Panc1 (cell line): ENCODE results near the gene SMIM43. TPM values are rescaled to one million over a fixed set of nuclear protein-coding genes. Genes with fewer than 3 reads are reported as not detected.

Experiments used
- ATAC-seq: fragments of 200-7000 bp; cut with Tn5 transposase; 2 replicates; pipeline ENCODE4 v1.9.1; 2020; ENCODE audit warnings: mild to moderate bottlenecking, moderate library complexity
- BruUV-seq: library from RNA; stranded (reverse); fragments of 400-500 nt; replicated peaks from 2 replicates; lab custom pipeline; 2021; lab: Mats Ljungman, UMichigan
- CTCF ChIA-PET: fragments of 300-600 bp; sonication (Branson Sonifier 250); formaldehyde crosslinking; loops from one replicate; lab custom pipeline; 2022; ENCODE audit warnings: antibody characterized with exemption; lab: Charles Lee
- POLR2A ChIA-PET: fragments of 300-600 bp; sonication (Branson Sonifier 250); formaldehyde crosslinking; loops from one replicate; lab custom pipeline; 2022; ENCODE audit warnings: antibody characterized with exemption; lab: Charles Lee
- DNase-seq: peaks from one replicate; pipeline ENCODE4 v3.0.0-alpha.2; 2010; ENCODE audit warnings: low read depth, low spot score
- H3K27ac ChIP-seq: 2 replicates; pipeline ENCODE4 v1.5.1; 2011; ENCODE audit warnings: mild to moderate bottlenecking, low read length, inconsistent platforms
- H3K27me3 ChIP-seq: fragments of 200-500 bp; sonication (Bioruptor generic); 2 replicates; pipeline ENCODE4 v1.6.0; 2014; ENCODE audit warnings: low read length, inconsistent platforms; ENCODE audit not compliant: control insufficient read depth, insufficient read depth
- H3K36me3 ChIP-seq: fragments of 200-500 bp; sonication (Bioruptor generic); 2 replicates; pipeline ENCODE4 v1.5.1; 2014; ENCODE audit warnings: inconsistent platforms, mild to moderate bottlenecking, low read length, moderate library complexity; ENCODE audit not compliant: control insufficient read depth, insufficient read depth
- H3K4me1 ChIP-seq: 2 replicates; pipeline ENCODE4 v1.5.1; 2011; ENCODE audit warnings: inconsistent platforms, mild to moderate bottlenecking, low read length, moderate library complexity; ENCODE audit not compliant: control insufficient read depth, insufficient read depth
- H3K4me3 ChIP-seq, 2 experiments: 2 replicates each; pipeline ENCODE4 v1.5.1; 2011 to 2012; ENCODE audit warnings: low read depth in 2 of 2, low read length in 2 of 2, mild to moderate bottlenecking in 2 of 2, inconsistent platforms in 1 of 2, moderate library complexity in 1 of 2
- H3K9me3 ChIP-seq: fragments of 200-500 bp; sonication (Bioruptor generic); 2 replicates; pipeline ENCODE4 v1.5.1; 2014; ENCODE audit warnings: low read depth, mild to moderate bottlenecking, inconsistent platforms, low read length, moderate library complexity; ENCODE audit not compliant: control insufficient read depth, insufficient read depth
- POLR2AphosphoS5 ChIP-seq: IDR thresholded peaks from 2 replicates; pipeline ENCODE4 v1.6.1; 2012; ENCODE audit warnings: mild to moderate bottlenecking, low read depth, low read length, moderate library complexity
- SIN3A ChIP-seq: IDR thresholded peaks from 2 replicates; pipeline ENCODE4 v1.6.1; 2012; ENCODE audit warnings: low read depth, mild to moderate bottlenecking, low read length, moderate library complexity, borderline replicate concordance; ENCODE audit not compliant: insufficient read depth
- TCF7L2 ChIP-seq: IDR thresholded peaks from 2 replicates; pipeline ENCODE4 v1.6.1; 2011; ENCODE audit warnings: mild to moderate bottlenecking, low read depth, low read length, inconsistent platforms
- in situ Hi-C: cut with HindIII; loops from 2 replicates; pipeline ENCODE4 v1.10.0; 2016; ENCODE audit warnings: low sequenced_read_pairs, low pct_unique_long_range_greater_than_20kb
- intact Hi-C: fragments of 100-400 bp; cut with micrococcal nuclease; formaldehyde crosslinking; loops from one replicate; pipeline ENCODE4 v1.10.0; 2022; ENCODE audit not compliant: unreplicated experiment
- total RNA-seq: library from RNA; stranded (reverse); gene quantifications from one replicate; pipeline ENCODE4 v1.2.1, GENCODE V29; 2021; ENCODE audit not compliant: unreplicated experiment
- TF ChIP-seq, protein P1 (sequence below), 2 experiments: IDR thresholded peaks; 2 replicates each; pipeline ENCODE4 v1.6.1; 2011 to 2012; ENCODE audit warnings: low read depth in 2 of 2, control low read depth in 1 of 2, low read length in 1 of 2, mild to moderate bottlenecking in 1 of 2, moderate library complexity in 1 of 2; ENCODE audit not compliant: insufficient read depth in 1 of 2
- TF ChIP-seq, protein P2 (sequence below): fragments of 450-650 bp; IDR thresholded peaks from 2 replicates; pipeline ENCODE4 v1.5.1; 2017; ENCODE audit warnings: mild to moderate bottlenecking

SMIM43 gene
- total RNA-seq, 1 experiment from 2014 or later = not detected

DNA sequence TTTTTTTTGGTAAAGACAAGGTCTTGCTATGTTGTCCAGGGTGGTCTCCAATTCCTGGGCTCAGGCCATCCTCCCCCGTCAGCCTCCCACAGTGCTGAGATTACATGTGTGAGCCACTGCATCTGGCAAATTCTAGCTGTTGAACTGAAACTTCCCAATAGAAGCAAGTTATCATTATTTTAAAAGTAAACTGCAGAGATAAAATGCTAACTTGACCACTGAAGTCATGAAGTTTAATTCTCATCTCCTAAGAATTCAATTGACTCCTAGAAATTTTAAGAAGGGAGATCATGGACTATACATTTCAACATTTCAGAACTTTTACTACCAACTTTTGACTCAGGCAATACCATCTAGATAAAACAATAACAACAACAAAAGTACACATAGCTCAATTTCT lies 24.5 kb upstream of the SMIM43 start:
- DNase-seq (no peak), ATAC-seq (no peak)
- intact Hi-C loops (no loop called here), in situ Hi-C loops (no loop called here)
- no peaks in the 10 kb centered on the region for H3K9me3 ChIP-seq
- ChIA-PET POLR2A (no interaction called here), CTCF (no interaction called here)
- BruUV-seq = no TSS peak
- H3K4me1 ChIP-seq = no peaks in the 10 kb centered on the region
- H3K36me3 ChIP-seq = no peaks in the 10 kb centered on the region
- peaks cover 5% of the 10 kb centered on the region for H3K27me3 ChIP-seq
- H3K27ac ChIP-seq = no peak overlapping the region
- TF ChIP-seq, protein P1, sequence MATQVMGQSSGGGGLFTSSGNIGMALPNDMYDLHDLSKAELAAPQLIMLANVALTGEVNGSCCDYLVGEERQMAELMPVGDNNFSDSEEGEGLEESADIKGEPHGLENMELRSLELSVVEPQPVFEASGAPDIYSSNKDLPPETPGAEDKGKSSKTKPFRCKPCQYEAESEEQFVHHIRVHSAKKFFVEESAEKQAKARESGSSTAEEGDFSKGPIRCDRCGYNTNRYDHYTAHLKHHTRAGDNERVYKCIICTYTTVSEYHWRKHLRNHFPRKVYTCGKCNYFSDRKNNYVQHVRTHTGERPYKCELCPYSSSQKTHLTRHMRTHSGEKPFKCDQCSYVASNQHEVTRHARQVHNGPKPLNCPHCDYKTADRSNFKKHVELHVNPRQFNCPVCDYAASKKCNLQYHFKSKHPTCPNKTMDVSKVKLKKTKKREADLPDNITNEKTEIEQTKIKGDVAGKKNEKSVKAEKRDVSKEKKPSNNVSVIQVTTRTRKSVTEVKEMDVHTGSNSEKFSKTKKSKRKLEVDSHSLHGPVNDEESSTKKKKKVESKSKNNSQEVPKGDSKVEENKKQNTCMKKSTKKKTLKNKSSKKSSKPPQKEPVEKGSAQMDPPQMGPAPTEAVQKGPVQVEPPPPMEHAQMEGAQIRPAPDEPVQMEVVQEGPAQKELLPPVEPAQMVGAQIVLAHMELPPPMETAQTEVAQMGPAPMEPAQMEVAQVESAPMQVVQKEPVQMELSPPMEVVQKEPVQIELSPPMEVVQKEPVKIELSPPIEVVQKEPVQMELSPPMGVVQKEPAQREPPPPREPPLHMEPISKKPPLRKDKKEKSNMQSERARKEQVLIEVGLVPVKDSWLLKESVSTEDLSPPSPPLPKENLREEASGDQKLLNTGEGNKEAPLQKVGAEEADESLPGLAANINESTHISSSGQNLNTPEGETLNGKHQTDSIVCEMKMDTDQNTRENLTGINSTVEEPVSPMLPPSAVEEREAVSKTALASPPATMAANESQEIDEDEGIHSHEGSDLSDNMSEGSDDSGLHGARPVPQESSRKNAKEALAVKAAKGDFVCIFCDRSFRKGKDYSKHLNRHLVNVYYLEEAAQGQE (IDR thresholded peaks at IDR 0.05; ENCODE audit: insufficient read depth in 1 of 2, low read depth in 2 of 2, low read length in 1 of 2) = no peak
- TF ChIP-seq POLR2AphosphoS5 (no peak), TCF7L2 (no peak), SIN3A (no peak)
- TF ChIP-seq, protein P2, sequence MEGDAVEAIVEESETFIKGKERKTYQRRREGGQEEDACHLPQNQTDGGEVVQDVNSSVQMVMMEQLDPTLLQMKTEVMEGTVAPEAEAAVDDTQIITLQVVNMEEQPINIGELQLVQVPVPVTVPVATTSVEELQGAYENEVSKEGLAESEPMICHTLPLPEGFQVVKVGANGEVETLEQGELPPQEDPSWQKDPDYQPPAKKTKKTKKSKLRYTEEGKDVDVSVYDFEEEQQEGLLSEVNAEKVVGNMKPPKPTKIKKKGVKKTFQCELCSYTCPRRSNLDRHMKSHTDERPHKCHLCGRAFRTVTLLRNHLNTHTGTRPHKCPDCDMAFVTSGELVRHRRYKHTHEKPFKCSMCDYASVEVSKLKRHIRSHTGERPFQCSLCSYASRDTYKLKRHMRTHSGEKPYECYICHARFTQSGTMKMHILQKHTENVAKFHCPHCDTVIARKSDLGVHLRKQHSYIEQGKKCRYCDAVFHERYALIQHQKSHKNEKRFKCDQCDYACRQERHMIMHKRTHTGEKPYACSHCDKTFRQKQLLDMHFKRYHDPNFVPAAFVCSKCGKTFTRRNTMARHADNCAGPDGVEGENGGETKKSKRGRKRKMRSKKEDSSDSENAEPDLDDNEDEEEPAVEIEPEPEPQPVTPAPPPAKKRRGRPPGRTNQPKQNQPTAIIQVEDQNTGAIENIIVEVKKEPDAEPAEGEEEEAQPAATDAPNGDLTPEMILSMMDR = no peak
- H3K4me3 ChIP-seq = no peak overlapping the region

DNA sequence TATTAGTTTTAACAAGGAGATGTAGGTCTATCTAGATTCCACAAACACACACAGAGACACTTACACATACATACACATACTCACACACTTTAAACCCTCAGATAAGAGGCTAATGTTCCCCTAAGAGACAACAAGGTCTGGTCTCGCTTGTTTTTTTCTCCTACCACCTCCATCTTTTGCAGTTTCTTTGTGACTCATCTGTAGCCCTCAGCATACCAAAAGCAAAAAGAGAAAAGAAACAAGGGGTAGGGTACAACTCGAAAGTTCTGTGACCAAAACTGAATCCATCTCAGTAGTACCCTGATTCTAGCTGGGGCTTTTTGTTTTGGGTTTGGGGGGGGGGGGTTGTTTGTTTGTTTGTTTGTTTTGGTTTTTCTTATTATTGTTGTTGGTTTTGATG lies 23.9 kb upstream of the SMIM43 start:
- Histone ChIP-seq H3K4me3 (no peak overlapping the region), H3K27ac (no peak overlapping the region), H3K27me3 (peaks cover 5% of the 10 kb centered on the region), H3K36me3 (no peaks in the 10 kb centered on the region), H3K9me3 (no peaks in the 10 kb centered on the region), H3K4me1 (no peaks in the 10 kb centered on the region)
- in situ Hi-C loops (no loop called here), intact Hi-C loops (no loop called here)
- BruUV-seq = no TSS peak
- no peak for DNase-seq
- POLR2A ChIA-PET = no interaction called here
- no peak for ATAC-seq
- CTCF ChIA-PET = no interaction called here
- TF ChIP-seq, protein P2 = no peak
- TF ChIP-seq TCF7L2 = no peak
- TF ChIP-seq, protein P1 (IDR thresholded peaks at IDR 0.05; ENCODE audit: insufficient read depth in 1 of 2, low read depth in 2 of 2, low read length in 1 of 2) = no peak
- TF ChIP-seq POLR2AphosphoS5 = no peak
- no peak for TF ChIP-seq SIN3A
